NT2/D1 (cell line): ENCODE measurements around the gene SERAC1.

Experiments
- DNase-seq: peaks from one replicate; pipeline ENCODE4 v3.0.0-alpha.2; 2011; ENCODE audit warnings: low read depth, low spot score
- H3K27me3 ChIP-seq: 2 replicates; pipeline ENCODE4 v1.6.0; 2011; ENCODE audit warnings: mild to moderate bottlenecking; ENCODE audit not compliant: insufficient read length, insufficient read depth
- H3K36me3 ChIP-seq: 2 replicates; pipeline ENCODE4 v1.6.1; 2011; ENCODE audit warnings: mild to moderate bottlenecking, low read length, mixed read lengths; ENCODE audit not compliant: insufficient read depth, insufficient read length
- H3K4me1 ChIP-seq: 2 replicates; pipeline ENCODE4 v1.5.1; 2011; ENCODE audit not compliant: insufficient read depth, insufficient read length
- H3K4me3 ChIP-seq: 2 replicates; pipeline ENCODE4 v1.5.1; 2011; ENCODE audit warnings: low read depth; ENCODE audit not compliant: insufficient read length
- H3K9ac ChIP-seq: 2 replicates; pipeline ENCODE4 v1.6.0; 2011; ENCODE audit warnings: low read depth; ENCODE audit not compliant: insufficient read length
- H3K9me3 ChIP-seq: 2 replicates; pipeline ENCODE4 v1.5.1; 2011; ENCODE audit warnings: mild to moderate bottlenecking, low read length; ENCODE audit not compliant: insufficient read depth
- SUZ12 ChIP-seq: IDR thresholded peaks from 2 replicates; pipeline ENCODE4 v1.6.1; 2011; ENCODE audit not compliant: insufficient read length, insufficient read depth; ENCODE audit errors: extremely low read depth
- YY1 ChIP-seq: IDR thresholded peaks from 2 replicates; pipeline ENCODE4 v1.6.1; 2011; ENCODE audit not compliant: insufficient read length, insufficient read depth
- ZNF274 ChIP-seq: IDR thresholded peaks from 2 replicates; pipeline ENCODE4 v1.6.1; 2011; ENCODE audit warnings: mild to moderate bottlenecking, low read depth, low read length

The SERAC1 gene

DNA sequence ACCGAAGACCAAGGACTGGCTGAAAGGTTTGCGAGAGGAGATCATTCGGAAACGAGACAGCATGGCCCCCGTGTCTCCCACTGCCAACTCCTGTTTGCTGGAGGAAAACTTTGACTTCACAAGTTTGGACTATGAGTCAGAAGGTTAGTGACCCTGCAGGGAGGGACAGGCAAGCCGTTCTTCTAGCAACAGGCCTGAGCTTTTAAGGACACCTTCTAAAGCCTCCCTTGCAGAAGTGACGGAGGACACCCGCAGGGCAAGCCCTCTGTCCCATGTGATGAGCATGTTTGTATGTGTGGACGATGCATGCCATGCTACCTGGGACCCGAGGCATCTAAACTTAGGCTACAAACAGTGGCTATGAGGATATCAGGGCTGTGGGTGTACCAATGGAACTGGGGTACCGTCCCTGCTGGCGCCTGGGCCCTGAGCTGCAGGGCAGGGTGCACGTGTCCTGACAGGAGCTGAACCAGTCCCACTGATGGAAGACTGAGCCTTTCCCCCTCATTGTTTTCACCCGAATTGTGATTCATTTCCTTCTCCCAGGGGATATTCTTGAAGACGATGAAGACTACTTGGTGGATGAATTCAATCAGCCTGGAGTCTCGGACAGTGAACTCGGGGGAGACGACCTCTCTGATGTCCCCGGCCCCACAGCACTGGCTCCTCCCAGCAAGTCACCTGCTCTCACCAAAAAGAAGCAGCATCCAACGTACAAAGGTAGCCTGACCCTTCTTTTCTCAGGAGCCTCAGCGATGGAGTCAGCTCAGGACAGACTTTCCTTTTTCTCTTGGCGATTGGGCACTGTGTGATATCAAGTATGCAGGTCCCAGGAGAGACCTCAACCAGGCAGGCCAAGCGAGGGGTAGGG is 84.4 kb downstream of the SERAC1 start:
- H3K9me3 ChIP-seq: no peaks in the 10 kb centered on the region
- no peak for DNase-seq
- H3K4me3 ChIP-seq: no peak overlapping the region
- no peaks in the 10 kb centered on the region for H3K4me1 ChIP-seq
- peaks cover 66% of the 10 kb centered on the region for H3K36me3 ChIP-seq
- no peak overlapping the region for H3K9ac ChIP-seq
- TF ChIP-seq ZNF274 (no peak), SUZ12 (no peak), YY1 (no peak)
- no peaks in the 10 kb centered on the region for H3K27me3 ChIP-seq

DNA sequence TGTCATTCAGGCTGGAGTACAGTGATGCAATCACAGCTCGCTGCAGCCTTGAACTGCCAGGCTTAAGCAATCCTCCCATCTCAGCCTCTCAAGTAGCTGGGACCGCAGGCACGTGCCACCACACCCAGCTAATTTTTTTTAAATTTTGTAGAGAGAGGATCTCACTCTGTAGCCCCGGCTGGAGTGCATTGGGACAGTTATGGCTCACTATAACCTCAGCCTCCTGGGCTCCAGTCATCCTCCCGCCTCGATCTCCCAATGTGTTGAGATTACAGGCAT is 86.5 kb downstream of the SERAC1 start:
- Histone ChIP-seq H3K4me3 (no peak overlapping the region), H3K4me1 (no peaks in the 10 kb centered on the region), H3K36me3 (peaks cover 66% of the 10 kb centered on the region), H3K9ac (no peak overlapping the region), H3K27me3 (no peaks in the 10 kb centered on the region), H3K9me3 (no peaks in the 10 kb centered on the region)
- no peak for DNase-seq
- TF ChIP-seq ZNF274: no peak
- TF ChIP-seq YY1: no peak
- no peak for TF ChIP-seq SUZ12

DNA sequence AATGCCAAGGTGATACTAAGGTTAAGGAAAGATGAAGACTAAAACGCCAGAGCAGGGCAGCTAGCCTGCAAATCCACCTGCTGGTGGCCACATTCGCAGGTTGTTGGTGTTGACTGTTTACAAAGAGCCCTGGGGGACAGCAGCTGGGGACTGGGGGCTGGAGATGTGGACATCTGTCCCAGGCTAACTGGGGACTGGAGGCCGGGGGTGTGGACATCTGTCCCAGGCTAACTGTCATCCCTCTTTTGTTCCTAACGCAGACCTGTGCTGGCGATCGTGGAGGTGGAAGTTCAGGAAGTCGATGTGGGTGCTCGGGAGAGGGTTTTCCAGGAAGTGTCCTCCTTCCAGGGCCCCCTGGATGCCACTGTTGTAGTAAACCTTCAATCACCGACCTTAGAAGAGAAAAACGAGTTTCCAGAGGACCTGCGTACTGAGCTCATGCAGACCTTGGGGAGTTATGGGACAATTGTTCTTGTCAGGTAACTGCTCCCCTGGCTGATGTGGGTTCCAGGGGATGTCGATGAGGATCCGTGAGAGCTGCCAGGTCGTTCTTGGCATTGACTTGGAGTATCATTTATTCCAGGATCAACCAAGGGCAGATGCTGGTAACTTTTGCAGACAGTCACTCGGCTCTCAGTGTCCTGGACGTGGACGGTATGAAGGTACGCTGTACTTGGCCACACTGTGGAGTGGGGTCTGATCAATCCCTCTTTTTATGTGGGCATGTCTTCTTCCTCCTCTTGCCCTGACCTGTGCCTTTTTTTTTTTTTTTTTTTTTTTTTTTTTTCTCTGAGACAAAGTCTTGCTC is 87.0 kb downstream of the SERAC1 start:
- TF ChIP-seq YY1: no peak
- no peak for TF ChIP-seq SUZ12
- TF ChIP-seq ZNF274: no peak
- Histone ChIP-seq H3K27me3 (no peaks in the 10 kb centered on the region), H3K4me1 (no peaks in the 10 kb centered on the region), H3K4me3 (no peak overlapping the region), H3K9me3 (no peaks in the 10 kb centered on the region), H3K9ac (no peak overlapping the region), H3K36me3 (peaks cover 67% of the 10 kb centered on the region)
- DNase-seq: no peak

DNA sequence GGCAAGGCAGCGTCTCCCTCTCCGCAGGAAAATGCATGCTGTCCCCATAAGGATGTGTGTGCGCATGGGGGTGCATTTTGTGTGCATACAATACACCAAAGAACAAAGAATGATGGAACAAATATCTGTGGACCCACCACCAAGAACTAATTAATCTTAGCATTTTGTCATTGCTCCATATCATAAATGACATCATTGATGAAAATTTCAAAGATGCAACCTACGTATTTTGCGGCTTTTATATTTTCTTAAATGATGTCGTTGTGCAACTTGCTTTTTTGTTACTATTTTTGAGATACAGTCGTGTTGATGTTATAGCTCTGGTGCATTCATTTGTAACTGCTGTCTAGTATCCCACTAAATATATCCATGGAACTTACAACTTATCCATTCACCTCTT is 89.7 kb downstream of the SERAC1 start:
- TF ChIP-seq SUZ12: no peak
- no peak for DNase-seq
- no peak overlapping the region for H3K4me3 ChIP-seq
- H3K4me1 ChIP-seq: no peaks in the 10 kb centered on the region
- peaks cover 53% of the 10 kb centered on the region for H3K36me3 ChIP-seq
- H3K9me3 ChIP-seq: no peaks in the 10 kb centered on the region
- no peak overlapping the region for H3K9ac ChIP-seq
- H3K27me3 ChIP-seq: no peaks in the 10 kb centered on the region

DNA sequence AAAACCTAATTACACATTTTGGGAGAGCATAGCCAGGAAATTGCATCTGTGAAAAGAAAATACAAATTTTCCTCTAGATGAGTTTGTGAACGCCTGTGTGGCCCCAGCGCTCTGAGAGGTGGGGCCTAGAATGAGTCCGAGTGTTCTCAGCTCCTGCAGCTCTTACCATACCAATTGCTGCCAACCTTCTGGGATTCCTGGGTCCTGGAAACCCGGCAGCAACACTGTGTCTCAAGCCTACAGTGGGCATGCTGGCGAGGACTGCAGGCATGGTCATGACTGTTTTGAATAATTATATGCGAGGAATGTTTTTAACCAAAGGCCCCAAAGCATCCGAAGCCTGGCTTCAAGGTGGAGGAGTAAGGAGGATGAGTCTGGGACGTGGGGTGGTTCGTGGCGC is 90.4 kb downstream of the SERAC1 start:
- H3K9ac ChIP-seq: no peak overlapping the region
- no peaks in the 10 kb centered on the region for H3K4me1 ChIP-seq
- no peaks in the 10 kb centered on the region for H3K9me3 ChIP-seq
- no peaks in the 10 kb centered on the region for H3K27me3 ChIP-seq
- H3K36me3 ChIP-seq: peaks cover 49% of the 10 kb centered on the region
- no peak overlapping the region for H3K4me3 ChIP-seq
- DNase-seq: no peak
- no peak for TF ChIP-seq SUZ12
- no peak for TF ChIP-seq YY1
- no peak for TF ChIP-seq ZNF274

DNA sequence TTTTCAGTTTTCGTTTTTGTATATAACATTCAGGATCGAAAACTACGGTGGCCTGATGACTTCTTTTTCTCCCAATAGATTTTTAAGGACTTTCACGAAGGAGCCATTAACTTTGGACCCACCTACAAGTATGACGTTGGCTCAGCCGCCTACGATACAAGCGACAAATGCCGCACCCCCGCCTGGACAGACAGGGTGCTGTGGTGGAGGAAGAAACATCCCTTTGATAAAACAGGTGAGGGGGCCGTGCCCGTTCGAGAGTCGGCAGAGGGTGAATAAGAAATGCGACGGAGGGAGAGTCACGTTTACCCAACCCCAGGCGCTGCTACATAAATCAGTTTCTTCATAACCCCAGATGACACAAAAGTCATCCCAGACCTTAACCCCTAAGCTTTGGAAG is 91.5 kb downstream of the SERAC1 start:
- DNase-seq: no peak
- Histone ChIP-seq H3K4me3 (no peak overlapping the region), H3K27me3 (no peaks in the 10 kb centered on the region), H3K4me1 (peaks cover 4% of the 10 kb centered on the region), H3K36me3 (peaks cover 54% of the 10 kb centered on the region), H3K9me3 (no peaks in the 10 kb centered on the region), H3K9ac (no peak overlapping the region)
- TF ChIP-seq SUZ12 (no peak), ZNF274 (no peak), YY1 (no peak)

DNA sequence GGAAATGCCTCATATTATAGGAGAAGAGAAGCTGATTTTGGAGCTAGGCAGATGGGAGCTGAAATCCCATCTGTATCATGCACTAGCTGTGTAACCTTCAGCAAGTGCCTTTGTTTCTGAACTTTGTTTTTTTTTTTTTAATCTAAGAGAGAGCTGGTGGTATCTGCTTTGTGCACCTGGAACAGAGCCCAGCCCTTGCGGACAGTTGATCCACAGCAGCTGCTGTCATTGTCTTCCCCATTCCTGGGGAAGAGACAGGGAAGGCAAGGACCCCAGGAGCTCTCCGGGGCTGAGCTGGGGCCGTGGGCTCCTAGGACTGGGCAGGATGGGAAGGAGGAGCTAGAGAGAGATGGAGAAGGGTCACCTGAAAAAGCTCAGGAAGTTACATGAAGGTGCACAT is 94.3 kb downstream of the SERAC1 start:
- TF ChIP-seq SUZ12 (no peak), ZNF274 (no peak), YY1 (no peak)
- DNase-seq: no peak
- H3K4me1 ChIP-seq: peaks cover 6% of the 10 kb centered on the region

More for the DNA sequence above, 94.3 kb downstream of the SERAC1 start:
- Histone ChIP-seq H3K9me3 (no peaks in the 10 kb centered on the region), H3K36me3 (peaks cover 50% of the 10 kb centered on the region), H3K9ac (no peak overlapping the region), H3K4me3 (no peak overlapping the region), H3K27me3 (no peaks in the 10 kb centered on the region)
